ENCODE measurements around the gene FNDC3B. TPM values are rescaled to one million over a fixed set of nuclear protein-coding genes. Genes with fewer than 3 reads are reported as not detected.

The FNDC3B gene
- total RNA-seq, 1 donor from 2014 or later: 54.9 TPM

DNA sequence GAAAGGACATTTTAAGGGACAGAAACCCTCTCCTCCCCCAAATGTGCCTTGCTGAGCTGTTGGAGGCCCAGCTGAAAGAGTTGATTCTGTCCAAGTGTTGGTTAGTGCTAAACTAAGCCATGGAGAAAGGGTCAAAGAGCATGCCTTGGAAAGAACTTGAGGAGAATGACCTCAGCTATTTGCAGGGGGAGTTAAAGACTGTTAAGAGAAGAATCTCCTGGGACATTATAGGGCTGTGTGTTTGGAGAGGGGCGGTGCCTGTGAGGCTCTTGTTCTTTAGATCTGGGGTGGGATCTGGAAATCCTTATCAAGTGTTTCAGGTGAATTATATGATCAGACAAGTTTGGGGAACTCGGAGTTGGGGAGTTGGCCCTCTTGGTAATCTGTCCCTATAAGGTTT, 13.0 kb downstream of the FNDC3B start:
- intact Hi-C loops (cut with DNase I): no loop called here
- Histone ChIP-seq H3K4me1 (peaks cover 3 to 35% of the 10 kb centered on the region in 2 donors), H3K27me3 (no peaks in the 10 kb centered on the region), H3K4me3 (no peak overlapping the region), H3K9me3 (no peaks in the 10 kb centered on the region), H3K27ac (no peak overlapping the region), H3K36me3 (peaks cover 0 to 26% of the 10 kb centered on the region in 2 donors)
- TF ChIP-seq, protein P1, sequence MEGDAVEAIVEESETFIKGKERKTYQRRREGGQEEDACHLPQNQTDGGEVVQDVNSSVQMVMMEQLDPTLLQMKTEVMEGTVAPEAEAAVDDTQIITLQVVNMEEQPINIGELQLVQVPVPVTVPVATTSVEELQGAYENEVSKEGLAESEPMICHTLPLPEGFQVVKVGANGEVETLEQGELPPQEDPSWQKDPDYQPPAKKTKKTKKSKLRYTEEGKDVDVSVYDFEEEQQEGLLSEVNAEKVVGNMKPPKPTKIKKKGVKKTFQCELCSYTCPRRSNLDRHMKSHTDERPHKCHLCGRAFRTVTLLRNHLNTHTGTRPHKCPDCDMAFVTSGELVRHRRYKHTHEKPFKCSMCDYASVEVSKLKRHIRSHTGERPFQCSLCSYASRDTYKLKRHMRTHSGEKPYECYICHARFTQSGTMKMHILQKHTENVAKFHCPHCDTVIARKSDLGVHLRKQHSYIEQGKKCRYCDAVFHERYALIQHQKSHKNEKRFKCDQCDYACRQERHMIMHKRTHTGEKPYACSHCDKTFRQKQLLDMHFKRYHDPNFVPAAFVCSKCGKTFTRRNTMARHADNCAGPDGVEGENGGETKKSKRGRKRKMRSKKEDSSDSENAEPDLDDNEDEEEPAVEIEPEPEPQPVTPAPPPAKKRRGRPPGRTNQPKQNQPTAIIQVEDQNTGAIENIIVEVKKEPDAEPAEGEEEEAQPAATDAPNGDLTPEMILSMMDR (IDR thresholded peaks at IDR 0.05): no peak
- no peak for DNase-seq (ENCODE audit: low spot score in 2 of 2)

DNA sequence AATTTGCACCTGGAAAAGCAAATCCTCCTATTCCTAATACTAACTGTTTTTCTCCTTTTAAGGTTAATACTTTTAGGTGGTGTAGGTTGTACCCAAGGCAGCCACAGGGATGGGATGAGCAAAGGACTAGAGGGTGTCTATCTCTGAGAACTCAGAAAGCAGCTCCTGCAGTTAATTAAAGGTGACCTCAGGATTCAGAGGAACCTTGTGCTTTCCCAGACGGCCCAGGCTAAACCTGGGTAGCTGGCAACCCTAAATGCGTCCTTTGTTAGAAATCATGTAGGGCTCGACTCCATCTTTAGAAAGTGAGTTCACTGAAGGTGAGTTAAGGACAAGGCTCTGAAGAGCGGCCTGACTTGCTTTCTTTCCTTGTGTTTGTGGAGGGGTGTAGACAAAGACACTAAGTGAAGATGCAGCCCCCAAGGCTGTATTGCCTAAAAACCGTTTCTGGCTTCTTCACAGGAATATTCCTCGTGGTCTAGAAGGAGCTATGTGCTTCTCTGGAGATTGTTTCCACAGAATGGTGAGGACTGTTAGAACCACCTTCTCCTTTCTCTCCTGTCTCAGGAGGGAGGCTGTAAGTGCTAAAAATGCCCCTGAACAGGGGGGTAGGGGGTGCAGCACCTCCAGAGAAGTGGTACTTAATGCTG, 14.9 kb downstream of the FNDC3B start:
- H3K27ac ChIP-seq: peak overlapping the region; percentile 23 to 71

DNA sequence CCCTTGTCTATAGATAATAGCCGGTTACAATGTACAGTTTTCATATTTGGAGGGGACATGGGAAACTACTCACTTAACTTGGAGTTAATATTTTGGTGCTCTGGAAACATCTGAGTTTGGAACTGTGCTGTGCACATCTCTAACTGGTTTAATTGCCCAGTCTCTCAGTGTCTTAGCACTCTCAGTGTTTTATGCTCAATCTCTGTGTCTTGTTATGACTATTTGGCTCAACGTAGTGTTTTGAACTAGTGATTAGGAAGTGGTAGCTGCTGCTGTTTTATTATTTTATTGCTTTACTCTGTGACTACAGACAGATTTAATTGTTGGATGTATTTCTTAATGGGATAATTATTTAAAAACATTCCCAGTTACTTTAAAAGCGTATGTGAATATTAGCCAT, 17.0 kb downstream of the FNDC3B start:
- TF ChIP-seq, protein P1 (IDR thresholded peaks at IDR 0.05): no peak
- Histone ChIP-seq H3K27me3 (no peaks in the 10 kb centered on the region), H3K4me1 (peaks cover 3 to 49% of the 10 kb centered on the region in 2 donors), H3K36me3 (peaks cover 0 to 8% of the 10 kb centered on the region in 2 donors), H3K27ac (peak overlapping the region; percentile 43 to 71), H3K9me3 (no peaks in the 10 kb centered on the region), H3K4me3 (no peak overlapping the region)
- intact Hi-C loops (cut with DNase I): loop anchor here (2.0 to 5.0 kb wide), 2 partner anchors 16 to 41 kb away; no protein-coding TSS in a partner anchor
- DNase-seq (ENCODE audit: low spot score in 2 of 2): no peak

More for the DNA sequence above, 14.9 kb downstream of the FNDC3B start:
- Histone ChIP-seq H3K4me3 (no peak overlapping the region), H3K9me3 (no peaks in the 10 kb centered on the region), H3K36me3 (peaks cover 0 to 26% of the 10 kb centered on the region in 2 donors), H3K27me3 (no peaks in the 10 kb centered on the region), H3K4me1 (peaks cover 3 to 41% of the 10 kb centered on the region in 2 donors)
- DNase-seq (ENCODE audit: low spot score in 2 of 2): no peak
- intact Hi-C loops (cut with DNase I): no loop called here
- TF ChIP-seq, protein P1 (IDR thresholded peaks at IDR 0.05): no peak

DNA sequence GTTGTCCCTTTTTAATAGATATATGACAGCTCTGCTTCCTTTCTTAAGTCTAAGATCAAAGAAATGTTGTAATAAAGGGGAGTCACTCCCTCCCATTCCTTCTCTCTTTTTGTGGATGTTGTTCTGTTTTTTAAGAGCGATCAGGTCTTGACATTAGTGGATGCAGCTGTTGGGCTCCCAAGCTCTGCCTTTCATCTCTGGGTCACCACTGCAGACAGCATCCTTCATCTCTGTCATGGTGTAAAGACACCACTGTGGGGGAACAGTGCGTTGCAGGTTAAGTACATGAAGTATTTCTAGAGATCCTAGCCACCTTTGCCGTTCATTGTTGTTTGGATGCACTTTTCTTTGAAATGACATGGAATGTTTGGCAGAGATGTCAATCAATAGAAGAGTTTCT, 17.7 kb downstream of the FNDC3B start:
- Histone ChIP-seq H3K27ac (peak overlapping the region; percentile 43 to 71), H3K4me1 (peaks cover 4 to 54% of the 10 kb centered on the region in 2 donors), H3K9me3 (no peaks in the 10 kb centered on the region), H3K27me3 (no peaks in the 10 kb centered on the region), H3K4me3 (no peak overlapping the region), H3K36me3 (peaks cover 0 to 4% of the 10 kb centered on the region in 2 donors)
- DNase-seq (ENCODE audit: low spot score in 2 of 2): no peak
- intact Hi-C loops (cut with DNase I): loop anchor here (2.0 to 5.0 kb wide), 2 partner anchors 16 to 40 kb away; no protein-coding TSS in a partner anchor
- TF ChIP-seq, protein P1 (IDR thresholded peaks at IDR 0.05): no peak

DNA sequence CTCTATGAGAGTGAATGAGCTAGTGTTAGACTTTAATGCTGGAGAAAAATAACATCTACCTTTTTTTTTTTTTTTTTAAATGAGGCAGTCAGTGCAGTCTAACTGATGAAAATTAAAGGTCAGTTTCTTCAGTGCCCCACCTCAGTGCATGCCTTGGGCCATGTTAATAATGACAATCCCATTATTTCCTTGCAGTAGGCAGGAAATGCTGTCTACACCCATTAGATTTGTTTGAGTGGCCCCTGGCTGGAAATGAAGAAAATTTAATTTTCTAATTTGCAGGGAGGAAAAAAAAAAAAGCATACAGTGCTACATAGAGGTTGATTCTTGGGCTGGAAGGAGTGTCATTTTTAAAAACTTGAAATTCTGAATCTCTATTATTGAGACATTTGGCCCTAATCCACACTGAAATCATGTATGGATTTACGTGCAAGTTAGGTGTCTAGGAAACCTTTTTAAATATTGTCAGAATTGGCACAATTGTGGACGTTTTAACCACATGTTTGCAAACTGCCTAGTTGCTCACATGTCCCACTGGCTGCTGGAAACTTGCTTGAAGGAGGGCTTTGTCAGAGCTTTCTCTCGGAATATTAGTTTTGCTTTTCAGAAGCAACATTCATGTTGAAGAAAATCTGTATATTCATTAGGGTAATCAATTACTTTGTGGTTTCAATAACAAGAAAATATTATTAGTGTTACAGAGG, 18.4 kb downstream of the FNDC3B start:
- intact Hi-C loops (cut with DNase I): loop anchor here (2.0 to 5.0 kb wide), 2 partner anchors 17 to 40 kb away; no protein-coding TSS in a partner anchor
- DNase-seq (ENCODE audit: low spot score in 2 of 2): no peak
- Histone ChIP-seq H3K36me3 (no peaks in the 10 kb centered on the region), H3K9me3 (no peaks in the 10 kb centered on the region), H3K4me3 (no peak overlapping the region), H3K4me1 (peaks cover 7 to 56% of the 10 kb centered on the region in 2 donors), H3K27me3 (no peaks in the 10 kb centered on the region), H3K27ac (peak overlapping the region in 1 of 2 donors; percentile 12)
- TF ChIP-seq, protein P1 (IDR thresholded peaks at IDR 0.05): no peak

Measured in ascending aorta (tissue), 2 donors.